ENCODE data around the gene KISS1R. TPM values are rescaled to one million over a fixed set of nuclear protein-coding genes. Genes with fewer than 3 reads are reported as not detected.

The KISS1R gene
- total and polyA plus RNA-seq, 2 of the 4 experiments (the other 2 are of a cell fraction) = not detected

GRCh38 chr19:869245-870177, 47.6 kb upstream of the KISS1R start:
- ChIA-PET CTCF (no interaction called here), POLR2A (ENCODE audit: unreplicated experiment) (no interaction called here)
- Histone ChIP-seq H4K8ac (ENCODE audit: low read depth in 2 of 2, low read length in 2 of 2) (peak overlapping the region; percentile 28 to 90), H3K4ac (ENCODE audit: low read depth, low read length) (peak overlapping the region; percentile 93), H4K5ac (ENCODE audit: low read depth, low read length) (peak overlapping the region; percentile 43), H3K9me1 (ENCODE audit: insufficient read depth, low read length) (no peaks in the 10 kb centered on the region; the same call in 1 of the 2 replicates), H3K27ac (ENCODE audit: insufficient read depth, low read length) (peak overlapping the region; percentile 73), H2BK15ac (ENCODE audit: low read depth, low read length) (peak overlapping the region; percentile 54; the same call in 1 of the 3 replicates), H2BK5ac (ENCODE audit: low read depth, low read length, poor library complexity, severe bottlenecking) (peak overlapping the region; percentile 88), H3K9ac (ENCODE audit: low read depth, low read length) (no peak overlapping the region), H3K4me2 (ENCODE audit: low read depth, low read length) (peak overlapping the region; percentile 11; the same call in 1 of the 2 replicates), H2AK5ac (ENCODE audit: low read depth, low read length) (peak overlapping the region; percentile 98), H3K9me3 (ENCODE audit: control insufficient read depth, insufficient read depth, low read length) (no peaks in the 10 kb centered on the region), H4K91ac (ENCODE audit: insufficient read depth, low read depth, low read length) (peak overlapping the region; percentile 97), H3K4me1 (ENCODE audit: control insufficient read depth, insufficient read depth, low read length) (peaks cover 22% of the 10 kb centered on the region), H3K27me3 (ENCODE audit: control insufficient read depth, insufficient read depth, low read length) (no peaks in the 10 kb centered on the region), H2AFZ (replicated peaks; ENCODE audit: low read length, poor library complexity) (peak overlapping the region; percentile 72), H3K56ac (ENCODE audit: extremely low read depth, insufficient read depth, low read length) (no peak overlapping the region), H3K18ac (ENCODE audit: low read depth, low read length) (peak overlapping the region; percentile 40; the same call in 1 of the 2 replicates), H3K14ac (replicated peaks; ENCODE audit: low read depth, low read length) (peak overlapping the region; percentile 72), H3K23ac (ENCODE audit: low read depth, low read length) (no peak overlapping the region), H3K4me3 (ENCODE audit: insufficient read depth, low read depth, low read length) (no peak overlapping the region), H2BK20ac (ENCODE audit: low read depth, low read length) (peak overlapping the region; percentile 74; the same call in 1 of the 2 replicates), H3K36me3 (ENCODE audit: control insufficient read depth, insufficient read depth, low read length) (peaks cover 23% of the 10 kb centered on the region), H2BK120ac (ENCODE audit: low read depth, low read length) (peak overlapping the region; percentile 82), H3K79me1 (ENCODE audit: low read depth in 1 of 2, low read length in 2 of 2) (peaks cover 7 to 22% of the 10 kb centered on the region in 2 experiments; a peak in 2 of 4 replicates), H2AK9ac (replicated peaks; ENCODE audit: low read depth, low read length, poor library complexity) (peak overlapping the region; percentile 99), H4K20me1 (ENCODE audit: insufficient read depth, low read length) (peaks cover 16% of the 10 kb centered on the region)
- WGBS, 2 experiments (ENCODE audit: extremely low coverage in 2 of 2, insufficient read length in 1 of 2) = 31% methylated on average over 11 of the region's 29 CpGs; no CpG with 5 or more reads in 1 of the 2 experiments
- dilution Hi-C loops (cut with HindIII; ENCODE audit: low sequenced_read_pairs, unreplicated experiment) (no loop called here), intact Hi-C loops (cut with micrococcal nuclease) (loop anchor here (5.0 to 10.0 kb wide), 3 partner anchors 43 to 205 kb away; partner anchors contain the start of genes R3HDM4, RNF126 and WDR18), in situ Hi-C loops (cut with MboI; ENCODE audit: low sequenced_read_pairs) (no loop called here)
- no TSS peak for BruUV-seq (replicated peaks)
- ATAC-seq (ENCODE audit: low read depth) (peak; percentile 81), DNase-seq (peak; percentile 96)
- TF ChIP-seq CEBPB (IDR thresholded peaks at IDR 0.05; ENCODE audit: low read depth, low read length) (peak; percentile 50), CHD1 (IDR thresholded peaks at IDR 0.05; ENCODE audit: low read depth, low read length) (no peak), MAFK (IDR thresholded peaks at IDR 0.05; ENCODE audit: low read depth, low read length) (no peak), USF2 (IDR thresholded peaks at IDR 0.05; ENCODE audit: low read depth, low read length) (no peak), FOS (IDR thresholded peaks at IDR 0.05; ENCODE audit: low read depth, low read length) (peak; percentile 73), MAZ (IDR thresholded peaks at IDR 0.05; ENCODE audit: borderline replicate concordance, low read depth, low read length) (peak; percentile 81; the same call in 1 of the 2 replicates), CTCF (conservative IDR thresholded peaks at IDR 0.05; ENCODE audit: low read depth, low read length) (no peak), RFX5 (IDR thresholded peaks at IDR 0.05; ENCODE audit: low read depth, low read length) (no peak), MXI1 (IDR thresholded peaks at IDR 0.05; ENCODE audit: borderline replicate concordance, low read depth, low read length) (peak; percentile 83), NFE2L2 (IDR thresholded peaks at IDR 0.05; ENCODE audit: low read depth, low read length) (no peak), ELK1 (IDR thresholded peaks at IDR 0.05; ENCODE audit: borderline replicate concordance, low read depth, low read length) (no peak), RAD21 (IDR thresholded peaks at IDR 0.05; ENCODE audit: low read length) (no peak)

All from IMR-90 (cell line).